H1 (cell line): ENCODE measurements around the gene C6orf120. TPM values are rescaled to one million over a fixed set of nuclear protein-coding genes. Genes with fewer than 3 reads are reported as not detected.

Experiments
- CTCF ChIA-PET: fragments of 300-600 bp; sonication (Branson Sonifier 250); formaldehyde crosslinking; loops from one replicate; lab custom pipeline; 2021; ENCODE audit not compliant: partially characterized antibody; lab: Charles Lee
- POLR2A ChIA-PET: fragments of 300-600 bp; sonication (Branson Sonifier 250); formaldehyde crosslinking; loops from one replicate; lab custom pipeline; 2021; ENCODE audit warnings: inconsistent platforms; ENCODE audit not compliant: partially characterized antibody; lab: Charles Lee
- DNase-seq, 2 experiments: peaks; one replicate each; pipeline versions ENCODE4 v3.0.0 to v3.0.0-alpha.2; 2010 to 2022; ENCODE audit warnings: low spot score in 2 of 2, low read depth in 1 of 2, mixed read lengths in 1 of 2
- FAIRE-seq: peaks from 2 replicates; lab custom pipeline; 2011; peaks lifted over from hg19 to GRCh38; lab: Jason Lieb, UNC
- H2AFZ ChIP-seq: 2 replicates; pipeline ENCODE4 v1.8.1; 2012; ENCODE audit warnings: low read length, inconsistent platforms
- H2AK5ac ChIP-seq: 2 replicates; pipeline ENCODE4 v1.6.1; 2013; ENCODE audit warnings: low read depth, low read length
- H2BK120ac ChIP-seq: replicated peaks from 2 replicates; pipeline ENCODE3; 2013; ENCODE audit warnings: low read depth, low read length, inconsistent platforms
- H2BK12ac ChIP-seq: 2 replicates; pipeline ENCODE4 v1.6.1; 2013; ENCODE audit warnings: low read depth, low read length
- H2BK15ac ChIP-seq: 2 replicates; pipeline ENCODE4 v1.6.1; 2013; ENCODE audit warnings: low read length
- H2BK20ac ChIP-seq: 2 replicates; pipeline ENCODE4 v1.6.1; 2013; ENCODE audit warnings: low read length
- H2BK5ac ChIP-seq: 2 replicates; pipeline ENCODE4 v1.6.1; 2013; ENCODE audit warnings: low read depth, low read length
- H3K14ac ChIP-seq: 2 replicates; pipeline ENCODE4 v1.6.1; 2013; ENCODE audit warnings: inconsistent platforms; ENCODE audit not compliant: insufficient read length
- H3K18ac ChIP-seq: 2 replicates; pipeline ENCODE4 v1.6.1; 2013; ENCODE audit warnings: low read length; ENCODE audit errors: extremely low read depth
- H3K23ac ChIP-seq: 2 replicates; pipeline ENCODE4 v1.6.1; 2013; ENCODE audit warnings: inconsistent platforms; ENCODE audit not compliant: insufficient read length
- H3K23me2 ChIP-seq: 2 replicates; pipeline ENCODE4 v1.6.1; 2013; ENCODE audit warnings: low read depth, low read length
- H3K27ac ChIP-seq: 2 replicates; pipeline ENCODE4 v1.6.1; 2011; ENCODE audit warnings: low read depth, low read length, inconsistent platforms
- H3K27me3 ChIP-seq, 4 experiments: replicated peaks in 1 of 4; 1 replicate in 1 of 4; 2 replicates in 3 of 4; pipeline versions ENCODE4 v1.6.1 to v1.8.1; 2011 to 2013; ENCODE audit warnings: low read length in 3 of 4, mild to moderate bottlenecking in 3 of 4, inconsistent platforms in 2 of 4, mixed read lengths in 2 of 4, moderate library complexity in 1 of 4; ENCODE audit not compliant: control insufficient read depth in 3 of 4, insufficient read depth in 3 of 4; ENCODE audit errors: extremely low read depth in 1 of 4
- H3K36me3 ChIP-seq, 4 experiments: 2 replicates each; pipeline versions ENCODE4 v1.6.1 to v1.8.1; 2011 to 2013; ENCODE audit warnings: mild to moderate bottlenecking in 4 of 4, low read length in 3 of 4, moderate library complexity in 2 of 4, control low read depth in 1 of 4, inconsistent platforms in 1 of 4; ENCODE audit not compliant: insufficient read depth in 4 of 4, control insufficient read depth in 2 of 4
- H3K4ac ChIP-seq: replicated peaks from 2 replicates; pipeline ENCODE3; 2013; ENCODE audit warnings: low read length, low read depth, mixed read lengths, inconsistent platforms; ENCODE audit not compliant: insufficient read length
- H3K4me1 ChIP-seq, 4 experiments: replicated peaks in 1 of 4; 1 replicate in 1 of 4; 2 replicates in 3 of 4; pipeline versions ENCODE4 v1.6.1 to v1.8.1; 2011 to 2013; ENCODE audit warnings: low read length in 3 of 4, inconsistent platforms in 2 of 4, mixed read lengths in 1 of 4; ENCODE audit not compliant: insufficient read depth in 4 of 4, control insufficient read depth in 3 of 4
- H3K4me2 ChIP-seq, 2 experiments: 2 replicates each; pipeline versions ENCODE4 v1.6.1 to v1.8.1; 2011 to 2013; ENCODE audit warnings: low read depth in 2 of 2, low read length in 2 of 2, control low read depth in 1 of 2, inconsistent platforms in 1 of 2, mild to moderate bottlenecking in 1 of 2; ENCODE audit not compliant: insufficient read depth in 1 of 2
- H3K4me3 ChIP-seq, 4 experiments: fragments of 200-600, 300-600 bp in 1 of 4; sonication (generic), shearing (Covaris generic), sonication (Bioruptor Twin) in 1 of 4; 2 replicates each; pipeline versions ENCODE4 v1.5.1 to v1.8.1; 2011 to 2016; ENCODE audit warnings: low read length in 4 of 4, low read depth in 3 of 4, control low read depth in 2 of 4, inconsistent platforms in 2 of 4, mild to moderate bottlenecking in 2 of 4, mixed read lengths in 1 of 4, moderate library complexity in 1 of 4; ENCODE audit not compliant: insufficient read depth in 2 of 4; ENCODE audit errors: extremely low read depth in 1 of 4
- H3K56ac ChIP-seq: replicated peaks from 2 replicates; pipeline ENCODE3; 2013; ENCODE audit warnings: low read depth, mild to moderate bottlenecking, mixed read lengths, low read length, inconsistent platforms; ENCODE audit not compliant: insufficient read length
- H3K79me1 ChIP-seq: 2 replicates; pipeline ENCODE4 v1.6.1; 2013; ENCODE audit warnings: low read depth, low read length, control low read depth
- H3K79me2 ChIP-seq, 2 experiments: 2 replicates each; pipeline versions ENCODE4 v1.6.1 to v1.8.1; 2012 to 2013; ENCODE audit warnings: low read length in 2 of 2, mild to moderate bottlenecking in 2 of 2, inconsistent platforms in 1 of 2; ENCODE audit not compliant: insufficient read depth in 2 of 2, control insufficient read depth in 1 of 2
- H3K9ac ChIP-seq, 4 experiments: replicated peaks in 1 of 4; 1 replicate in 1 of 4; 2 replicates in 3 of 4; pipeline versions ENCODE4 v1.6.1 to v1.8.1; 2011 to 2013; ENCODE audit warnings: low read depth in 3 of 4, low read length in 3 of 4, control low read depth in 2 of 4, mild to moderate bottlenecking in 2 of 4, moderate library complexity in 2 of 4, inconsistent platforms in 1 of 4; ENCODE audit errors: extremely low read depth in 1 of 4
- H3K9me3 ChIP-seq, 2 experiments: 2 replicates each; pipeline versions ENCODE4 v1.6.1 to v1.8.1; 2012 to 2013; ENCODE audit warnings: mild to moderate bottlenecking in 2 of 2, moderate library complexity in 2 of 2, control low read depth in 1 of 2, inconsistent platforms in 1 of 2, low read depth in 1 of 2, low read length in 1 of 2, mixed read lengths in 1 of 2; ENCODE audit not compliant: insufficient read depth in 2 of 2
- H4K20me1 ChIP-seq, 2 experiments: replicated peaks in 1 of 2; 2 replicates each; pipeline versions ENCODE3 to v1.8.1; 2011 to 2013; ENCODE audit warnings: inconsistent platforms in 2 of 2, low read length in 2 of 2, mild to moderate bottlenecking in 1 of 2; ENCODE audit not compliant: insufficient read depth in 2 of 2, control insufficient read depth in 1 of 2
- H4K5ac ChIP-seq: 2 replicates; pipeline ENCODE4 v1.6.1; 2013; ENCODE audit warnings: low read length, low read depth, mixed read lengths, inconsistent platforms; ENCODE audit not compliant: insufficient read length
- H4K8ac ChIP-seq: 2 replicates; pipeline ENCODE4 v1.8.0; 2013; ENCODE audit warnings: mild to moderate bottlenecking, moderate library complexity, low read length, inconsistent platforms; ENCODE audit not compliant: insufficient read depth; ENCODE audit errors: extremely low read depth
- H4K91ac ChIP-seq: replicated peaks from 2 replicates; pipeline ENCODE3; 2013; ENCODE audit warnings: low read length, mixed read lengths, inconsistent platforms; ENCODE audit not compliant: insufficient read length
- HDAC6 ChIP-seq: IDR thresholded peaks from one replicate; pipeline ENCODE4 v1.7.1; 2012; ENCODE audit warnings: low read depth, mild to moderate bottlenecking, inconsistent platforms, low read length, moderate library complexity
- KDM1A ChIP-seq: fragments of 200-600, 300-600 bp; sonication (generic); IDR thresholded peaks from 2 replicates; pipeline ENCODE4 v1.7.1; 2016; ENCODE audit warnings: mild to moderate bottlenecking, low read length, borderline replicate concordance
- PHF8 ChIP-seq: fragments of 200-600 bp; sonication (generic); conservative IDR thresholded peaks from 2 replicates; pipeline ENCODE4 v1.7.1; 2012; ENCODE audit warnings: low read depth, mild to moderate bottlenecking, inconsistent platforms, low read length, moderate library complexity
- SIN3A ChIP-seq, 2 experiments: IDR thresholded peaks in 1 of 2; conservative IDR thresholded peaks in 1 of 2; 2 replicates each; pipeline ENCODE4 v1.6.1; 2011 to 2012; ENCODE audit warnings: low read length in 2 of 2, improper control_type of control experiment in 1 of 2, low read depth in 1 of 2, mild to moderate bottlenecking in 1 of 2
- TBP ChIP-seq: IDR thresholded peaks from 2 replicates; pipeline ENCODE4 v1.6.1; 2011; ENCODE audit warnings: low read depth, low read length, improper control_type of control experiment
- TEAD4 ChIP-seq: IDR thresholded peaks from 2 replicates; pipeline ENCODE4 v1.6.1; 2012; ENCODE audit warnings: low read depth, low read length, inconsistent platforms, mixed read lengths
- WGBS, 2 experiments: shearing (Covaris generic) in 1 of 2; methylation state at CpG; one replicate each; pipeline versions ENCODE4 v1.1.6 to v1.1.7; 2013 to 2015; ENCODE audit warnings: low lambda C conversion rate in 2 of 2, mixed read lengths in 2 of 2, inconsistent platforms in 1 of 2, low coverage in 1 of 2, missing lambda C conversion rate in 1 of 2; ENCODE audit not compliant: insufficient replicate concordance in 2 of 2, insufficient coverage in 1 of 2, insufficient read length in 1 of 2; ENCODE audit errors: extremely low coverage in 1 of 2, missing lambda C conversion rate in 1 of 2; 5-methylcytosine and 5-hydroxymethylcytosine counted together
- polyA plus RNA-seq, 7 experiments: library from polyadenylated mRNA; depleted of rRNA in 3 of 7; stranded (reverse) in 5 of 7; unstranded in 2 of 7; fragments of >200 nt in 5 of 7; fragments of 200-250 nt in 2 of 7; gene quantifications; 1 replicate in 5 of 7; 2 replicates in 1 of 7; 4 replicates in 1 of 7; pipeline versions ENCODE4 v1.2.1 to v1.2.3, GENCODE V29; 2011 to 2013; ENCODE audit warnings: missing spikeins in 2 of 7, mixed read lengths in 2 of 7
- total RNA-seq: library from RNA; stranded (reverse); fragmentation: NEBNext Ultra II Directional; extraction: Animal tissue kit (Norgen Biotek cat#: 25700); gene quantifications from 2 replicates; pipeline ENCODE4 v1.2.1, GENCODE V29; 2021
- TF ChIP-seq, protein P1 (sequence below): IDR thresholded peaks from 2 replicates; pipeline ENCODE4 v1.6.1; 2012; ENCODE audit warnings: inconsistent platforms

C6orf120 gene
- total and polyA plus RNA-seq, 2 of the 8 experiments (the other 6 are each of a cell fraction or from before 2014, with no cell fraction given): 16.2 to 30.6 TPM

DNA sequence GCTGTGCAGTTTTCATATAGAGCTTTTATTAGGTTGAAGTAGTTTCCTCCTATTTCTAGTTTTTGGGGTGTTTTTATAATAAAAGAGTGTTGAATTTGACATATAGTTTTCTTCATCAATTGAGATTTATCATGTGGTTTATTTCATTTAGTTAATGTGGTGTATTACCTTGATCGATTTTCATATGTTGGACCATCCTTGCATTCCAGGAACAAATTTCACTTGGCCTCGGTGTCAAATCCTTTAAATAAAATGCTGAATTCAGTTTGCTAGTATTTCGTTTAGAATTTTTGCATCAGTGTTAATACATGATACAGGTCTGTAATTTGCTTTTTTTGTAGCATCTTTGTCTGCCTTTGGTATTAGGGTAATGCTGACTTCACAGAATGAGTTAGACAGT is 43.5 kb downstream of the C6orf120 start:
- no peak for FAIRE-seq
- TF ChIP-seq SIN3A (conservative IDR thresholded peaks at IDR 0.05 in 1 of 2, IDR thresholded peaks at IDR 0.05 in 1 of 2; ENCODE audit: low read depth in 1 of 2, low read length in 2 of 2): no peak
- TF ChIP-seq TBP: no peak
- TF ChIP-seq PHF8: no peak
- TF ChIP-seq, protein P1, sequence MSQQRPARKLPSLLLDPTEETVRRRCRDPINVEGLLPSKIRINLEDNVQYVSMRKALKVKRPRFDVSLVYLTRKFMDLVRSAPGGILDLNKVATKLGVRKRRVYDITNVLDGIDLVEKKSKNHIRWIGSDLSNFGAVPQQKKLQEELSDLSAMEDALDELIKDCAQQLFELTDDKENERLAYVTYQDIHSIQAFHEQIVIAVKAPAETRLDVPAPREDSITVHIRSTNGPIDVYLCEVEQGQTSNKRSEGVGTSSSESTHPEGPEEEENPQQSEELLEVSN: no peak
- TF ChIP-seq HDAC6: no peak
- no peak for TF ChIP-seq TEAD4
- TF ChIP-seq KDM1A: no peak

More for the DNA sequence above, 43.5 kb downstream of the C6orf120 start:
- no peak overlapping the region for H3K27ac ChIP-seq
- no peak overlapping the region for H2BK15ac ChIP-seq
- H3K23me2 ChIP-seq: no peaks in the 10 kb centered on the region
- no peak overlapping the region for H2AK5ac ChIP-seq
- no peak for DNase-seq
- no peak overlapping the region for H3K4me3 ChIP-seq
- no peak overlapping the region for H3K4ac ChIP-seq
- no peak overlapping the region for H3K23ac ChIP-seq
- WGBS, 2 experiments: 90% methylated on average over 3 of the region's 3 CpGs; no CpG with 5 or more reads in 1 of the 2 experiments
- no peak overlapping the region for H3K18ac ChIP-seq
- no peak overlapping the region for H2BK12ac ChIP-seq
- ChIA-PET CTCF (no interaction called here), POLR2A (interaction anchor here (0.9 kb wide), 1 partner anchor 43 kb away, joined by 3 read pairs; no protein-coding TSS in a partner anchor)
- no peaks in the 10 kb centered on the region; the same call in 1 of the 2 replicates for H3K79me1 ChIP-seq
- H3K36me3 ChIP-seq: no peaks in the 10 kb centered on the region
- H3K56ac ChIP-seq: no peak overlapping the region
- no peak overlapping the region for H4K91ac ChIP-seq
- no peak overlapping the region for H4K5ac ChIP-seq
- H3K4me2 ChIP-seq: no peak overlapping the region
- H3K14ac ChIP-seq: no peak overlapping the region
- H3K4me1 ChIP-seq: no peaks in the 10 kb centered on the region
- H2BK5ac ChIP-seq: no peak overlapping the region
- no peak overlapping the region for H3K9ac ChIP-seq
- no peaks in the 10 kb centered on the region for H3K27me3 ChIP-seq
- peaks cover 0 to 6% of the 10 kb centered on the region in 2 experiments; a peak in 2 of 4 replicates for H3K79me2 ChIP-seq
- no peak overlapping the region for H2BK20ac ChIP-seq
- no peak overlapping the region for H2AFZ ChIP-seq
- H4K20me1 ChIP-seq: no peaks in the 10 kb centered on the region
- H2BK120ac ChIP-seq: no peak overlapping the region
- H4K8ac ChIP-seq: no peak overlapping the region
- no peaks in the 10 kb centered on the region for H3K9me3 ChIP-seq
